Neural progenitor cell (in vitro differentiated cells): ENCODE data around the gene ERV3-1.

Experiments used
- EZH2 ChIP-seq: fragments of 200-600 bp; sonication (generic); IDR thresholded peaks from 2 replicates; pipeline ENCODE4 v1.6.1; 2017; ENCODE audit warnings: antibody characterized with exemption, mild to moderate bottlenecking, moderate library complexity
- TF ChIP-seq, protein P1 (sequence below): fragments of 200-600 bp; sonication (generic); IDR thresholded peaks from 2 replicates; pipeline ENCODE4 v1.5.1; 2017; ENCODE audit warnings: antibody characterized with exemption, mild to moderate bottlenecking

DNA sequence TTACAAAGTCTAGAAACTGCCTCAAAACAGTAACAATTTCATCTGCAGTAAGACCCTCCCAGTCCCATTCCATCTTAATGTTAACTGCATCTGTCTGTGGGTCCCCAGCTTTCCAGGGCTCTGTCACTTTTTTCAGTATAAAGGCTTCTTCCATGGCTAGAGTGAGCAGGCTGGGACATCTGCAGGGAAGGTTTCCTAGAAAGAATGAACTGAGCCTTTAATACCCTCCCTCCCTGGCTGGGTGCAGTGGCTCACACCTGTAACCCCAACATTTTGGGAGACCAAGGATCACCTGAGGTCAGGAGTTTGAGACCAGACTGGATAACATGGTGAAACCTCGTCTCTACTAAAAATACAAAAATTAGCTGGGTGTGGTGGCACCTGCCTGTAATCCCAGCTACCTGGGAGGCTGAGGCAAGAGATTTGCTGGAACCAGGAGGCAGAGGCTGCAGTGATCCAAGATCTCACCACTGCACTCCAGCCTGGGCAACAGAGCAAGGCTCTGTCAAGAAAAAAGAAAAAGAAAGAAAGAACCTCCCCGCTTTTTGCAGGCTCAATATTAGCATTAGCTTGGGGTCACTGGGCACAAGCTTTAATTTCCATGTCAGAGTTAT lies 3.4 kb downstream of the ERV3-1 start:
- TF ChIP-seq, protein P1, sequence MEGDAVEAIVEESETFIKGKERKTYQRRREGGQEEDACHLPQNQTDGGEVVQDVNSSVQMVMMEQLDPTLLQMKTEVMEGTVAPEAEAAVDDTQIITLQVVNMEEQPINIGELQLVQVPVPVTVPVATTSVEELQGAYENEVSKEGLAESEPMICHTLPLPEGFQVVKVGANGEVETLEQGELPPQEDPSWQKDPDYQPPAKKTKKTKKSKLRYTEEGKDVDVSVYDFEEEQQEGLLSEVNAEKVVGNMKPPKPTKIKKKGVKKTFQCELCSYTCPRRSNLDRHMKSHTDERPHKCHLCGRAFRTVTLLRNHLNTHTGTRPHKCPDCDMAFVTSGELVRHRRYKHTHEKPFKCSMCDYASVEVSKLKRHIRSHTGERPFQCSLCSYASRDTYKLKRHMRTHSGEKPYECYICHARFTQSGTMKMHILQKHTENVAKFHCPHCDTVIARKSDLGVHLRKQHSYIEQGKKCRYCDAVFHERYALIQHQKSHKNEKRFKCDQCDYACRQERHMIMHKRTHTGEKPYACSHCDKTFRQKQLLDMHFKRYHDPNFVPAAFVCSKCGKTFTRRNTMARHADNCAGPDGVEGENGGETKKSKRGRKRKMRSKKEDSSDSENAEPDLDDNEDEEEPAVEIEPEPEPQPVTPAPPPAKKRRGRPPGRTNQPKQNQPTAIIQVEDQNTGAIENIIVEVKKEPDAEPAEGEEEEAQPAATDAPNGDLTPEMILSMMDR: no peak
- no peak for TF ChIP-seq EZH2
